SJSA1 (cell line): ENCODE data around the gene POLE2. TPM values are rescaled to one million over a fixed set of nuclear protein-coding genes. Genes with fewer than 3 reads are reported as not detected.

Experiments used
- DNase-seq, 2 experiments: peaks; one replicate each; pipeline ENCODE4 v3.0.0-alpha.2; 2015 to 2020; ENCODE audit warnings: low spot score in 2 of 2, low read depth in 1 of 2
- H3K27ac ChIP-seq: fragments of 250-450 bp; sonication (Bioruptor Pico); 2 replicates; pipeline ENCODE4 v1.5.1; 2020; ENCODE audit warnings: mild to moderate bottlenecking, moderate library complexity
- H3K27me3 ChIP-seq: fragments of 250-450 bp; sonication (Bioruptor Pico); replicated peaks from 2 replicates; pipeline ENCODE4 v1.5.1; 2020; ENCODE audit warnings: mild to moderate bottlenecking, moderate library complexity
- H3K36me3 ChIP-seq: fragments of 250-450 bp; sonication (Bioruptor Pico); 2 replicates; pipeline ENCODE4 v1.5.1; 2020; ENCODE audit warnings: mild to moderate bottlenecking
- H3K4me1 ChIP-seq: fragments of 250-450 bp; sonication (Bioruptor Pico); replicated peaks from 2 replicates; pipeline ENCODE4 v1.6.1; 2021; ENCODE audit warnings: mild to moderate bottlenecking
- H3K4me3 ChIP-seq: fragments of 250-450 bp; sonication (Bioruptor Pico); 2 replicates; pipeline ENCODE4 v1.5.1; 2020; ENCODE audit warnings: mild to moderate bottlenecking
- H3K9me3 ChIP-seq: fragments of 250-450 bp; sonication (Bioruptor Pico); replicated peaks from 2 replicates; pipeline ENCODE4 v1.5.1; 2020; ENCODE audit warnings: mild to moderate bottlenecking
- total RNA-seq: library from RNA; depleted of rRNA; stranded (reverse); fragments of >200 nt; shearing (Covaris generic); gene quantifications from 2 replicates; pipeline ENCODE4 v1.2.3, GENCODE V29; 2014

Gene POLE2
- total RNA-seq, 1 experiment from 2014 or later: 26.1 TPM

- Histone ChIP-seq H3K4me3 (no peak overlapping the region), H3K4me1 (peaks cover 7% of the 10 kb centered on the region), H3K9me3 (no peaks in the 10 kb centered on the region), H3K27me3 (no peaks in the 10 kb centered on the region), H3K36me3 (peaks cover 43% of the 10 kb centered on the region), H3K27ac (no peak overlapping the region)
- DNase-seq: no peak
Observed at GRCh38 chr14:49640540-49641417, 47.2 kb downstream of the POLE2 start.

GRCh38 chr14:49637534-49638078 is 50.4 kb downstream of the POLE2 start:
- Histone ChIP-seq H3K9me3 (no peaks in the 10 kb centered on the region), H3K4me1 (peaks cover 12% of the 10 kb centered on the region), H3K4me3 (no peak overlapping the region), H3K27ac (no peak overlapping the region), H3K27me3 (no peaks in the 10 kb centered on the region), H3K36me3 (peaks cover 49% of the 10 kb centered on the region)
- no peak for DNase-seq

GRCh38 chr14:49636866-49637265 is 51.1 kb downstream of the POLE2 start:
- DNase-seq: no peak
- no peak overlapping the region for H3K27ac ChIP-seq

GRCh38 chr14:49634547-49635334 is 53.3 kb downstream of the POLE2 start, which contains the start of gene DNAAF2:
DNAAF2 (minus strand) TSS chr14:49635244; CDS start chr14:49635149, 95 bp downstream.
- H3K4me1 ChIP-seq: peaks cover 12% of the 10 kb centered on the region
- H3K27me3 ChIP-seq: no peaks in the 10 kb centered on the region
- H3K9me3 ChIP-seq: no peaks in the 10 kb centered on the region
- H3K36me3 ChIP-seq: peaks cover 36% of the 10 kb centered on the region
- peak within 1 kb of the TSS; percentile 78 for H3K4me3 ChIP-seq
- H3K27ac ChIP-seq: peak within 1 kb of the TSS; percentile 64
- DNase-seq: peak; percentile 63 to 91

More at GRCh38 chr14:49636866-49637265, 51.1 kb downstream of the POLE2 start:
- Histone ChIP-seq H3K36me3 (peaks cover 49% of the 10 kb centered on the region), H3K4me3 (no peak overlapping the region), H3K4me1 (peaks cover 12% of the 10 kb centered on the region), H3K27me3 (no peaks in the 10 kb centered on the region), H3K9me3 (no peaks in the 10 kb centered on the region)

GRCh38 chr14:49633640-49634546 is 54.1 kb downstream of the POLE2 start:
- Histone ChIP-seq H3K36me3 (peaks cover 29% of the 10 kb centered on the region), H3K4me1 (peaks cover 12% of the 10 kb centered on the region)
- peak; percentile 91 to 93 for DNase-seq

GRCh38 chr14:49623941-49624839 is 63.8 kb downstream of the POLE2 start:
- Histone ChIP-seq H3K4me3 (no peak overlapping the region), H3K4me1 (peaks cover 13% of the 10 kb centered on the region), H3K27ac (no peak overlapping the region), H3K9me3 (no peaks in the 10 kb centered on the region), H3K27me3 (no peaks in the 10 kb centered on the region), H3K36me3 (peaks cover 45% of the 10 kb centered on the region)
- no peak for DNase-seq

More at GRCh38 chr14:49633640-49634546, 54.1 kb downstream of the POLE2 start:
- H3K27ac ChIP-seq: peak overlapping the region; percentile 64
- H3K27me3 ChIP-seq: no peaks in the 10 kb centered on the region
- H3K9me3 ChIP-seq: no peaks in the 10 kb centered on the region
- peak overlapping the region; percentile 78 for H3K4me3 ChIP-seq

GRCh38 chr14:49623387-49623786 is 64.6 kb downstream of the POLE2 start:
- Histone ChIP-seq H3K4me1 (peaks cover 21% of the 10 kb centered on the region), H3K27me3 (no peaks in the 10 kb centered on the region), H3K27ac (no peak overlapping the region), H3K4me3 (no peak overlapping the region), H3K36me3 (peaks cover 53% of the 10 kb centered on the region), H3K9me3 (no peaks in the 10 kb centered on the region)
- DNase-seq: no peak

- Histone ChIP-seq H3K27ac (no peak overlapping the region), H3K9me3 (no peaks in the 10 kb centered on the region), H3K27me3 (no peaks in the 10 kb centered on the region), H3K4me3 (peak overlapping the region; percentile 73), H3K4me1 (peaks cover 34% of the 10 kb centered on the region), H3K36me3 (peaks cover 64% of the 10 kb centered on the region)
- peak in 1 of 2 experiments; percentile 30 for DNase-seq
Observed at GRCh38 chr14:49622022-49622607, 65.9 kb downstream of the POLE2 start.

- Histone ChIP-seq H3K4me3 (peak overlapping the region; percentile 73), H3K27ac (peak overlapping the region; percentile 80), H3K27me3 (no peaks in the 10 kb centered on the region), H3K9me3 (no peaks in the 10 kb centered on the region), H3K36me3 (peaks cover 70% of the 10 kb centered on the region), H3K4me1 (peaks cover 37% of the 10 kb centered on the region)
- DNase-seq: peak in 1 of 2 experiments; percentile 66
Observed at GRCh38 chr14:49621114-49621881, 66.7 kb downstream of the POLE2 start.

- Histone ChIP-seq H3K9me3 (no peaks in the 10 kb centered on the region), H3K27ac (peak within 1 kb of the TSS; percentile 80), H3K4me1 (peaks cover 37% of the 10 kb centered on the region), H3K27me3 (no peaks in the 10 kb centered on the region), H3K4me3 (peak within 1 kb of the TSS; percentile 73), H3K36me3 (peaks cover 69% of the 10 kb centered on the region)
- DNase-seq: peak; percentile 92 to 98
Observed at GRCh38 chr14:49620182-49621113, 67.6 kb downstream of the POLE2 start, which contains the start of the genes MGAT2 and RPL36AL. MGAT2 (plus strand) TSS chr14:49620799; CDS start chr14:49621269, 470 bp downstream. RPL36AL (minus strand) TSS chr14:49620626; CDS start chr14:49619104, 1,522 bp downstream.
